ENCODE data around the gene TMC5. TPM values are rescaled to one million over a fixed set of nuclear protein-coding genes. Genes with fewer than 3 reads are reported as not detected.
"Not testable (repeated sequence)": the region's sequence is repeated elsewhere in the genome, so short reads cannot be mapped to it uniquely, and the experiment has no call there.

TMC5 gene
- polyA plus RNA-seq, 4 donors = 0.26 to 0.92 (median 0.36) TPM

DNA sequence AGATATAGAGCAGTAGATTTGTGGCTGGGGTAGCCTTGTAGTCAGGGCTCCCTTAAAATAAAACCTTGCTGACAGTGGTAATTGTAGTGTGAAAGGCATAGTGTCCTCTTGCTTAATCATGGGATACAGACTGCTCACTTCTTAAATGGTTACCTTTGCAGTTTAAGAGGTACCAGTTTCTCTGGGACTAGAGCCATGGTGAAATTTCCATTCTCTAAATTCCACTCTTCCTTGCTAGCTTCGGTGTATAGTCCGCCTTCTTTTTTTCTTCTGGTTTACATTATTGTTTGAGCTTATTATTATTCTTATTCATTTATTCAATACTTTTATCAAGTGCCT lies 107.7 kb downstream of the TMC5 start:
- DNase-seq (ENCODE audit: low read depth in 4 of 4, low spot score in 3 of 4) = no peak

DNA sequence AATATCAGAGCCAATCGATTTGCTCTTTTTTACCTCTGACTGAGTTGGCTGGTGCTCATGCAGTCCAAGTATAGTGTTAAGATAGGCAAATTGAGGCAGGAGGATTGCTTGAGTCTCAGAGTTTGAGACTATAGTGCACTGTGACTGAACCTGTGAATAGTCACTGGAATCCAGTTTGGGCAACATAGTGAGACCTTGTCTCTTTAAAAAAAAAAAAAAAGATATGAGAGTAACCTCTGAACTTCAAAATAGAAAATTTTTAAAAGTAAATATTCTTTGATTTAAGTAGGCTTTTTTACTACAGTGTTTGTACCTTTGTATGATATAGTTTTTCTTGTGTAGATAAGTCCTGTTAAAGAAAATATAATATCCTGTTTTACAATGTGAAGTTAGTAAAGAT lies 109.5 kb downstream of the TMC5 start:
- no peak for DNase-seq (ENCODE audit: low read depth in 4 of 4, low spot score in 3 of 4)

DNA sequence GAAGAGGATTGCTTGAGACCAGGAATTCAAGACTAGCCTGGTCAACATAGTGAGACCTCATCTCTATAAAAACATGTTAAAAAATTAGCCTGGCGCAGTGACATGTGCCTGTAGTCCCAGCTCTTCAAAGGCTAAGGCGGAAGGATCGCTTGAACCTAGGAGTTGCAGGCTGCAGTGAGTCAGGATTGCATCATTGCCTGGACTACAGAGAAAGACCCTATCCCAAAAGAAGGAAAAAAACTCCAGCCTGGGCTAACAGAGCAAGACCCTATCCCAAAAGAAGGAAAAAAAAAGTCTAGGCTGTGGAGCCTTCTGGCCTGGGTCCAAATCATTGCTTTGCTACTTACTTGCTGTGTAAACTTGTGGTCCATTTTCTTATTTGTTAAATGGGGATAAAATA lies 111.0 kb downstream of the TMC5 start:
- no peak for DNase-seq (ENCODE audit: low read depth in 4 of 4, low spot score in 3 of 4)

DNA sequence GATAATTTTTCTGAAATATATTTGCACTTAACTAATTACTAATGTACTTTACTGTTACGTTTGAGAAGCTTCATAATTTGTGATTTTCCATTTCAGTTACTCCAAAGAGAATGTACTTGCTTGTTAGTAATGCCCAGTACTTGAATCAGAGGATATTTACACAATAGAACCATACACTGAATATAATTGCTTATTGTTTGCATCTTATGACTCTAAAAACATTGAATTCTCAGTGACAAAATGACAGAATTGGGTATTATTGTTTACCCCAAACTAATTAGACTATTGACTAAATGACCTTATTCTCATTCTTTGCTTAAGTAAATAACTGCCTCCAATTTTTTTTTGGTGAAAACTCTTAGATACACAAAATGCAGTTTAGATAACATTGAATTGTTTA lies 114.9 kb downstream of the TMC5 start:
- DNase-seq (ENCODE audit: low read depth in 4 of 4, low spot score in 3 of 4) = no peak

GRCh38 chr16:19540241-19540970 lies 122.7 kb downstream of the TMC5 start:
- DNase-seq (ENCODE audit: low read depth in 4 of 4, low spot score in 3 of 4) = no peak

DNA sequence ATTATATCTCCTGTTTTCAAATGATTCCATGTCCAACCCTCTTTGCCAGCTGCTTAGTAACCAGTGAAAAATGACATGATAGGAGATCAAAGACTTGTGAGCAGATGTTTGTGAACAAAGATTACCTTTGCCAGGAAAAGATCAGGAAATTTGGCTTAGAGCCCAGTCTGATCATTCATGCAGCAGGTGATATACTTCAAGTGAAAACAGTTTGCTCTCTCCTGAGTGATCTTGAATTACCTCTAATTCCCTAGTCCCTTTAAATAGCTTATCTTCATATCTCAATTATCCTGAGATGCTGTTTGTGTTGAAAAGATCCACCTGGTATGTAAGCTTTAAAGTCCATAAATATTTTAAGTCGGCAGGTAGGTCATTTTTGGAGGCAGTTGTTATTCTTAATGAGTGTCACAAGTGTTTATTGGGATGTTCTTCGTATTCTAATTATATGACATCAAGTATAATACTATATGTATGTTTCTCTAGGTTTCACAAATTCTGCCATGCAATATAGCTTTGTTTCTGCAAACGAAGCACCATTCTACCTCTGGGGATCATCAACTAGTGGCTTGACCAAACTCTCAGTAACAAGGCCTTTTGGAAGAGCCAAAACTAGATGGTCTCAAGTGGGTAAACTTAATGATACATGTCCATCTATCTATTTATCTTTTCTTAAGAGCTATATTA lies 124.6 kb downstream of the TMC5 start:
- no peak for DNase-seq (ENCODE audit: low read depth in 4 of 4, low spot score in 3 of 4)

- not testable (repeated sequence) for DNase-seq (ENCODE audit: low read depth in 4 of 4, low spot score in 3 of 4)
Observed at GRCh38 chr16:19543278-19543996, 125.8 kb downstream of the TMC5 start.

DNA sequence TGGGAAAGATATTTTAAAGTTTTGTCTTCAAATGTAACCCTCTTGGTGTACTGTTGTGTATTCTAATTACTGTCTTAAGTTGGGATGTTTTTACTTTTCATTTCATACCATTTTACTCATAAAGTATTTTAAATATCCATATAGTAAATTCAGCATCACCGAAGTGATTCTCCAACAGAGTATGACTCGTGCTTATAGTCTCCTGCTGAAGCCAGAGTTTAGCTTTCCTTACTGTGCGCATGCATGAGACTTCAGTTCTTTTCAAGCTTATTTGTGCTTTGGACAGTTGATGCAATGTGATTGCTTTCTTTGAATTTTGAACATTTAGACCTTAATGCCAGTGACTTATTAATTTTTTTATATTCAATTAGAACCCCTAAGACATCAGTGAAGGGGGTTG lies 130.5 kb downstream of the TMC5 start:
- DNase-seq (ENCODE audit: low read depth in 4 of 4, low spot score in 3 of 4) = no peak

Other genes starting within 250 kb of the TMC5 start
- gene SYT17, start 249.6 kb upstream of the TMC5 start, polyA plus RNA-seq (ENCODE audit: insufficient read length in 4 of 4) = 10 to 100 TPM in 1 of 4 donors, 1 to 10 TPM in 3; 1.3 to 11.4 (median 9.7) TPM
- gene CLEC19A, start 132.2 kb upstream of the TMC5 start, polyA plus RNA-seq (ENCODE audit: insufficient read length in 4 of 4) = under 1 TPM in 3 of 4 donors, not detected in 1; 0.07 to 0.08 (median 0.08) TPM
- 10 to 100 TPM; 50.9 to 83.7 (median 71.8) TPM for gene GDE1, start 104.2 kb downstream of the TMC5 start, polyA plus RNA-seq (ENCODE audit: insufficient read length in 4 of 4)
- 10 to 100 TPM; 22.6 to 35.1 (median 28.1) TPM for gene CCP110, start 106.1 kb downstream of the TMC5 start, polyA plus RNA-seq (ENCODE audit: insufficient read length in 4 of 4)
- 10 to 100 TPM; 46.0 to 65.0 (median 63.5) TPM for gene VPS35L, start 137.8 kb downstream of the TMC5 start, polyA plus RNA-seq (ENCODE audit: insufficient read length in 4 of 4)

All from left renal pelvis (tissue), 4 donors.